H1 (cell line): Measurements from ENCODE around the gene TMUB1. TPM values are rescaled to one million over a fixed set of nuclear protein-coding genes. Genes with fewer than 3 reads are reported as not detected.

ENCODE experiments used
- CTCF ChIA-PET: fragments of 300-600 bp; sonication (Branson Sonifier 250); formaldehyde crosslinking; loops from one replicate; lab custom pipeline; 2021; ENCODE audit not compliant: partially characterized antibody; lab: Charles Lee
- POLR2A ChIA-PET: fragments of 300-600 bp; sonication (Branson Sonifier 250); formaldehyde crosslinking; loops from one replicate; lab custom pipeline; 2021; ENCODE audit warnings: inconsistent platforms; ENCODE audit not compliant: partially characterized antibody; lab: Charles Lee
- DNase-seq, 2 experiments: peaks; one replicate each; pipeline versions ENCODE4 v3.0.0 to v3.0.0-alpha.2; 2010 to 2022; ENCODE audit warnings: low spot score in 2 of 2, low read depth in 1 of 2, mixed read lengths in 1 of 2
- FAIRE-seq: peaks from 2 replicates; lab custom pipeline; 2011; peaks lifted over from hg19 to GRCh38; lab: Jason Lieb, UNC
- H2AFZ ChIP-seq: 2 replicates; pipeline ENCODE4 v1.8.1; 2012; ENCODE audit warnings: low read length, inconsistent platforms
- H2AK5ac ChIP-seq: 2 replicates; pipeline ENCODE4 v1.6.1; 2013; ENCODE audit warnings: low read depth, low read length
- H2BK120ac ChIP-seq: replicated peaks from 2 replicates; pipeline ENCODE3; 2013; ENCODE audit warnings: low read depth, low read length, inconsistent platforms
- H2BK12ac ChIP-seq: 2 replicates; pipeline ENCODE4 v1.6.1; 2013; ENCODE audit warnings: low read depth, low read length
- H2BK15ac ChIP-seq: 2 replicates; pipeline ENCODE4 v1.6.1; 2013; ENCODE audit warnings: low read length
- H2BK20ac ChIP-seq: 2 replicates; pipeline ENCODE4 v1.6.1; 2013; ENCODE audit warnings: low read length
- H2BK5ac ChIP-seq: 2 replicates; pipeline ENCODE4 v1.6.1; 2013; ENCODE audit warnings: low read depth, low read length
- H3K14ac ChIP-seq: 2 replicates; pipeline ENCODE4 v1.6.1; 2013; ENCODE audit warnings: inconsistent platforms; ENCODE audit not compliant: insufficient read length
- H3K18ac ChIP-seq: 2 replicates; pipeline ENCODE4 v1.6.1; 2013; ENCODE audit warnings: low read length; ENCODE audit errors: extremely low read depth
- H3K23ac ChIP-seq: 2 replicates; pipeline ENCODE4 v1.6.1; 2013; ENCODE audit warnings: inconsistent platforms; ENCODE audit not compliant: insufficient read length
- H3K23me2 ChIP-seq: 2 replicates; pipeline ENCODE4 v1.6.1; 2013; ENCODE audit warnings: low read depth, low read length
- H3K27ac ChIP-seq: 2 replicates; pipeline ENCODE4 v1.6.1; 2011; ENCODE audit warnings: low read depth, low read length, inconsistent platforms
- H3K27me3 ChIP-seq, 4 experiments: replicated peaks in 1 of 4; 1 replicate in 1 of 4; 2 replicates in 3 of 4; pipeline versions ENCODE4 v1.6.1 to v1.8.1; 2011 to 2013; ENCODE audit warnings: low read length in 3 of 4, mild to moderate bottlenecking in 3 of 4, inconsistent platforms in 2 of 4, mixed read lengths in 2 of 4, moderate library complexity in 1 of 4; ENCODE audit not compliant: control insufficient read depth in 3 of 4, insufficient read depth in 3 of 4; ENCODE audit errors: extremely low read depth in 1 of 4
- H3K36me3 ChIP-seq, 4 experiments: 2 replicates each; pipeline versions ENCODE4 v1.6.1 to v1.8.1; 2011 to 2013; ENCODE audit warnings: mild to moderate bottlenecking in 4 of 4, low read length in 3 of 4, moderate library complexity in 2 of 4, control low read depth in 1 of 4, inconsistent platforms in 1 of 4; ENCODE audit not compliant: insufficient read depth in 4 of 4, control insufficient read depth in 2 of 4
- H3K4ac ChIP-seq: replicated peaks from 2 replicates; pipeline ENCODE3; 2013; ENCODE audit warnings: low read length, low read depth, mixed read lengths, inconsistent platforms; ENCODE audit not compliant: insufficient read length
- H3K4me1 ChIP-seq, 4 experiments: replicated peaks in 1 of 4; 1 replicate in 1 of 4; 2 replicates in 3 of 4; pipeline versions ENCODE4 v1.6.1 to v1.8.1; 2011 to 2013; ENCODE audit warnings: low read length in 3 of 4, inconsistent platforms in 2 of 4, mixed read lengths in 1 of 4; ENCODE audit not compliant: insufficient read depth in 4 of 4, control insufficient read depth in 3 of 4
- H3K4me2 ChIP-seq, 2 experiments: 2 replicates each; pipeline versions ENCODE4 v1.6.1 to v1.8.1; 2011 to 2013; ENCODE audit warnings: low read depth in 2 of 2, low read length in 2 of 2, control low read depth in 1 of 2, inconsistent platforms in 1 of 2, mild to moderate bottlenecking in 1 of 2; ENCODE audit not compliant: insufficient read depth in 1 of 2
- H3K4me3 ChIP-seq, 4 experiments: fragments of 200-600, 300-600 bp in 1 of 4; sonication (generic), shearing (Covaris generic), sonication (Bioruptor Twin) in 1 of 4; 2 replicates each; pipeline versions ENCODE4 v1.5.1 to v1.8.1; 2011 to 2016; ENCODE audit warnings: low read length in 4 of 4, low read depth in 3 of 4, control low read depth in 2 of 4, inconsistent platforms in 2 of 4, mild to moderate bottlenecking in 2 of 4, mixed read lengths in 1 of 4, moderate library complexity in 1 of 4; ENCODE audit not compliant: insufficient read depth in 2 of 4; ENCODE audit errors: extremely low read depth in 1 of 4
- H3K56ac ChIP-seq: replicated peaks from 2 replicates; pipeline ENCODE3; 2013; ENCODE audit warnings: low read depth, mild to moderate bottlenecking, mixed read lengths, low read length, inconsistent platforms; ENCODE audit not compliant: insufficient read length
- H3K79me1 ChIP-seq: 2 replicates; pipeline ENCODE4 v1.6.1; 2013; ENCODE audit warnings: low read depth, low read length, control low read depth
- H3K79me2 ChIP-seq, 2 experiments: 2 replicates each; pipeline versions ENCODE4 v1.6.1 to v1.8.1; 2012 to 2013; ENCODE audit warnings: low read length in 2 of 2, mild to moderate bottlenecking in 2 of 2, inconsistent platforms in 1 of 2; ENCODE audit not compliant: insufficient read depth in 2 of 2, control insufficient read depth in 1 of 2
- H3K9ac ChIP-seq, 4 experiments: replicated peaks in 1 of 4; 1 replicate in 1 of 4; 2 replicates in 3 of 4; pipeline versions ENCODE4 v1.6.1 to v1.8.1; 2011 to 2013; ENCODE audit warnings: low read depth in 3 of 4, low read length in 3 of 4, control low read depth in 2 of 4, mild to moderate bottlenecking in 2 of 4, moderate library complexity in 2 of 4, inconsistent platforms in 1 of 4; ENCODE audit errors: extremely low read depth in 1 of 4
- H3K9me3 ChIP-seq, 2 experiments: 2 replicates each; pipeline versions ENCODE4 v1.6.1 to v1.8.1; 2012 to 2013; ENCODE audit warnings: mild to moderate bottlenecking in 2 of 2, moderate library complexity in 2 of 2, control low read depth in 1 of 2, inconsistent platforms in 1 of 2, low read depth in 1 of 2, low read length in 1 of 2, mixed read lengths in 1 of 2; ENCODE audit not compliant: insufficient read depth in 2 of 2
- H4K20me1 ChIP-seq, 2 experiments: replicated peaks in 1 of 2; 2 replicates each; pipeline versions ENCODE3 to v1.8.1; 2011 to 2013; ENCODE audit warnings: inconsistent platforms in 2 of 2, low read length in 2 of 2, mild to moderate bottlenecking in 1 of 2; ENCODE audit not compliant: insufficient read depth in 2 of 2, control insufficient read depth in 1 of 2
- H4K5ac ChIP-seq: 2 replicates; pipeline ENCODE4 v1.6.1; 2013; ENCODE audit warnings: low read length, low read depth, mixed read lengths, inconsistent platforms; ENCODE audit not compliant: insufficient read length
- H4K8ac ChIP-seq: 2 replicates; pipeline ENCODE4 v1.8.0; 2013; ENCODE audit warnings: mild to moderate bottlenecking, moderate library complexity, low read length, inconsistent platforms; ENCODE audit not compliant: insufficient read depth; ENCODE audit errors: extremely low read depth
- H4K91ac ChIP-seq: replicated peaks from 2 replicates; pipeline ENCODE3; 2013; ENCODE audit warnings: low read length, mixed read lengths, inconsistent platforms; ENCODE audit not compliant: insufficient read length
- CEBPB ChIP-seq: IDR thresholded peaks from 2 replicates; pipeline ENCODE4 v1.6.1; 2012; ENCODE audit warnings: low read depth, low read length
- CTBP2 ChIP-seq: IDR thresholded peaks from 2 replicates; pipeline ENCODE4 v1.7.0; 2011; ENCODE audit warnings: borderline replicate concordance, mild to moderate bottlenecking, moderate library complexity, mixed read lengths, low read length; ENCODE audit not compliant: insufficient read depth, insufficient read length
- EP300 ChIP-seq, 2 experiments: IDR thresholded peaks; 1 replicate in 1 of 2; 2 replicates in 1 of 2; pipeline ENCODE4 v1.6.1; 2011 to 2012; ENCODE audit warnings: low read depth in 2 of 2, low read length in 2 of 2, mild to moderate bottlenecking in 2 of 2, borderline replicate concordance in 1 of 2, inconsistent platforms in 1 of 2, moderate library complexity in 1 of 2
- FOSL1 ChIP-seq: IDR thresholded peaks from 2 replicates; pipeline ENCODE4 v1.6.1; 2011; ENCODE audit warnings: mild to moderate bottlenecking, low read depth, low read length, moderate library complexity; ENCODE audit not compliant: insufficient read depth
- HDAC6 ChIP-seq: IDR thresholded peaks from one replicate; pipeline ENCODE4 v1.7.1; 2012; ENCODE audit warnings: low read depth, mild to moderate bottlenecking, inconsistent platforms, low read length, moderate library complexity
- JUN ChIP-seq: IDR thresholded peaks from 2 replicates; pipeline ENCODE4 v1.6.1; 2011; ENCODE audit warnings: low read depth, mild to moderate bottlenecking, improper control_type of control experiment, low read length
- KDM4A ChIP-seq: IDR thresholded peaks from one replicate; pipeline ENCODE4 v1.7.1; 2012; ENCODE audit warnings: low read depth, mild to moderate bottlenecking, moderate library complexity, low read length, inconsistent platforms; ENCODE audit not compliant: severe bottlenecking
- KDM5A ChIP-seq: fragments of 200-600 bp; IDR thresholded peaks from 2 replicates; pipeline ENCODE4 v1.7.1; 2012; ENCODE audit warnings: mild to moderate bottlenecking, low read length, inconsistent platforms, mixed read lengths
- POU5F1 ChIP-seq: IDR thresholded peaks from 2 replicates; pipeline ENCODE4 v1.6.1; 2011; ENCODE audit warnings: low read depth, mild to moderate bottlenecking, low read length, moderate library complexity
- SP1 ChIP-seq: IDR thresholded peaks from 2 replicates; pipeline ENCODE4 v1.6.1; 2011; ENCODE audit warnings: low read depth, low read length
- TAF1 ChIP-seq: IDR thresholded peaks from 2 replicates; pipeline ENCODE4 v1.6.1; 2011; ENCODE audit warnings: mild to moderate bottlenecking, low read depth, low read length
- WGBS, 2 experiments: shearing (Covaris generic) in 1 of 2; methylation state at CpG; one replicate each; pipeline versions ENCODE4 v1.1.6 to v1.1.7; 2013 to 2015; ENCODE audit warnings: low lambda C conversion rate in 2 of 2, mixed read lengths in 2 of 2, inconsistent platforms in 1 of 2, low coverage in 1 of 2, missing lambda C conversion rate in 1 of 2; ENCODE audit not compliant: insufficient replicate concordance in 2 of 2, insufficient coverage in 1 of 2, insufficient read length in 1 of 2; ENCODE audit errors: extremely low coverage in 1 of 2, missing lambda C conversion rate in 1 of 2; 5-methylcytosine and 5-hydroxymethylcytosine counted together
- polyA plus RNA-seq, 7 experiments: library from polyadenylated mRNA; depleted of rRNA in 3 of 7; stranded (reverse) in 5 of 7; unstranded in 2 of 7; fragments of >200 nt in 5 of 7; fragments of 200-250 nt in 2 of 7; gene quantifications; 1 replicate in 5 of 7; 2 replicates in 1 of 7; 4 replicates in 1 of 7; pipeline versions ENCODE4 v1.2.1 to v1.2.3, GENCODE V29; 2011 to 2013; ENCODE audit warnings: missing spikeins in 2 of 7, mixed read lengths in 2 of 7
- total RNA-seq: library from RNA; stranded (reverse); fragmentation: NEBNext Ultra II Directional; extraction: Animal tissue kit (Norgen Biotek cat#: 25700); gene quantifications from 2 replicates; pipeline ENCODE4 v1.2.1, GENCODE V29; 2021
- TF ChIP-seq, protein P1 (sequence below): IDR thresholded peaks from 2 replicates; pipeline ENCODE4 v1.6.1; 2011; ENCODE audit warnings: low read depth, mild to moderate bottlenecking, low read length; ENCODE audit not compliant: insufficient read depth

TMUB1 gene
- total and polyA plus RNA-seq, 2 of the 8 experiments (the other 6 are each of a cell fraction or from before 2014, with no cell fraction given), result 41.4 to 56.2 TPM

DNA sequence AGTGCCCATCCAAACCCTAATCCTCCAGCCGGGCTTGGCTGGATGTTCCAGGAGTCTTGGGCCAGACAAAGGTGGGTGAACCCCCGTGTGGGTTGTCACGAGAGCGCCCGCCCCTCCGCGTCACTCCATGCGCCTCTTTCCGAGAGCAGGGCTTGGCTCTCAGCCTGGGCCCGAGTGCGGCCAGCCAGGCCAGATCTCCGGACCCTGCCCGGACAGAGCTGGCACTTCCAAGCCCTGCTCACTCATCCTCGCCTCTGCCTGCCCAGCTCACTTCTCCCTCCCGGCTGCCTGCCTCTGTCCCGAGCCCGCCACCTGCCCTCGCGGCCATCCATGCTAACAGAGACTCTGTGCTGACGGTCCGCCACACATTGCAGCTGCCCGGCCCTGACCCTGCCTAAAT, 37.6 kb upstream of the TMUB1 start:
- H2BK5ac ChIP-seq, result no peak overlapping the region
- H3K79me1 ChIP-seq, result peaks cover 2% of the 10 kb centered on the region
- no peak overlapping the region for H4K91ac ChIP-seq
- H2AK5ac ChIP-seq, result no peak overlapping the region
- no peak for FAIRE-seq
- DNase-seq, result no peak
- H4K8ac ChIP-seq, result no peak overlapping the region
- H3K36me3 ChIP-seq, result peaks cover 0 to 30% (median 4%) of the 10 kb centered on the region in 4 experiments; a peak in 3 of 8 replicates
- H2BK15ac ChIP-seq, result no peak overlapping the region
- no peak overlapping the region for H3K9ac ChIP-seq
- H3K23me2 ChIP-seq, result peaks cover 5% of the 10 kb centered on the region; the same call in 1 of the 2 replicates
- H3K56ac ChIP-seq, result no peak overlapping the region
- H3K27me3 ChIP-seq, result peaks cover 0 to 12% (median 7%) of the 10 kb centered on the region in 4 experiments; a peak in 6 of 7 replicates
- POLR2A ChIA-PET, result no interaction called here
- H3K18ac ChIP-seq, result no peak overlapping the region
- no peak overlapping the region for H4K5ac ChIP-seq
- H3K9me3 ChIP-seq, result no peaks in the 10 kb centered on the region
- H3K4me3 ChIP-seq, result no peak overlapping the region
- peaks cover 24 to 45% of the 10 kb centered on the region in 2 experiments for H4K20me1 ChIP-seq
- H3K4ac ChIP-seq, result no peak overlapping the region
- CTCF ChIA-PET, result interaction anchor here (0.8 to 22.4 kb wide), 15 partner anchors 9 to 222 kb away, joined by 3 to 448 read pairs (median 4); partner anchors contain the start of genes AGAP3 and TMUB1
- H3K14ac ChIP-seq, result no peak overlapping the region
- H2BK12ac ChIP-seq, result no peak overlapping the region
- no peak overlapping the region for H3K27ac ChIP-seq
- WGBS, 2 experiments, result 95% methylated on average over 15 of the region's 22 CpGs; no CpG with 5 or more reads in 1 of the 2 experiments
- no peak overlapping the region for H2BK20ac ChIP-seq
- H3K23ac ChIP-seq, result no peak overlapping the region
- TF ChIP-seq KDM4A (no peak), SP1 (no peak), POU5F1 (no peak), FOSL1 (no peak), CEBPB (no peak), KDM5A (no peak), JUN (no peak), TAF1 (no peak), EP300 (IDR thresholded peaks at IDR 0.05; ENCODE audit: borderline replicate concordance in 1 of 2, low read depth in 2 of 2, low read length in 2 of 2) (no peak), HDAC6 (no peak), CTBP2 (no peak)
- TF ChIP-seq, protein P1, sequence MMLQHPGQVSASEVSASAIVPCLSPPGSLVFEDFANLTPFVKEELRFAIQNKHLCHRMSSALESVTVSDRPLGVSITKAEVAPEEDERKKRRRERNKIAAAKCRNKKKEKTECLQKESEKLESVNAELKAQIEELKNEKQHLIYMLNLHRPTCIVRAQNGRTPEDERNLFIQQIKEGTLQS, result no peak
- TF ChIP-seq, all 59 proteins: peak for 0
- Histone ChIP-seq H2BK120ac (no peak overlapping the region), H2AFZ (no peak overlapping the region), H3K79me2 (peaks cover 0 to 4% of the 10 kb centered on the region in 2 experiments; a peak in 1 of 4 replicates), H3K4me2 (no peak overlapping the region), H3K4me1 (peaks cover 0 to 19% (median 4%) of the 10 kb centered on the region in 4 experiments; a peak in 5 of 7 replicates)
